ENCODE results near the gene AOAH.

The AOAH gene

DNA sequence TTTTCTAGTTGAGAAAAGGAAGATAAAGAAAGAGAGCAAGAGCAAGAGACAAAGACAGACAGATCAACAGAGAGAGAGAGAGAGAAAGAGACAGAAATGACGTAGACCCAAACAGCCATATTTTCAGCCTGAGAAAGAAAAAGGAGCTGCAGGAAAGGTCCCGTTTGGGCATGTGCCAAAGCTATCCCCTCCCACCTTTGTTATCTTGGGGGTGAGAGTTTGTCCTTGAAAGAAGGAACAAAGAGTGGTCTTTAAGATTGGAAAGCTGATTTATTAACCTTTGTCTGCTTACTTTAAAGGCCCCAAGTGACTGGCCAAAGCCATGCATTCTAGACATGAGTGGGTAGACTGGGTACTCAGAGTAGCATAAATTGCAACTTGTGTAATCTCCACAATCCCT is 98.2 kb downstream of the AOAH start:
- TF ChIP-seq RAD21 (IDR thresholded peaks at IDR 0.05; ENCODE audit: low read depth) (no peak), EGR1 (IDR thresholded peaks at IDR 0.05) (no peak), CEBPB (IDR thresholded peaks at IDR 0.05) (no peak), EP300 (IDR thresholded peaks at IDR 0.05; ENCODE audit: borderline replicate concordance) (no peak), FOXM1 (IDR thresholded peaks at IDR 0.05; ENCODE audit: borderline replicate concordance, low read depth) (no peak), CREB1 (IDR thresholded peaks at IDR 0.05; ENCODE audit: low read depth) (no peak), TAF1 (IDR thresholded peaks at IDR 0.05; ENCODE audit: low read depth) (no peak), TCF12 (IDR thresholded peaks at IDR 0.05; ENCODE audit: low read depth) (no peak), ZBTB7A (IDR thresholded peaks at IDR 0.05; ENCODE audit: low read depth) (no peak), YY1 (IDR thresholded peaks at IDR 0.05; ENCODE audit: low read depth) (no peak), TEAD4 (IDR thresholded peaks at IDR 0.05) (no peak)
- TF ChIP-seq, protein P1, sequence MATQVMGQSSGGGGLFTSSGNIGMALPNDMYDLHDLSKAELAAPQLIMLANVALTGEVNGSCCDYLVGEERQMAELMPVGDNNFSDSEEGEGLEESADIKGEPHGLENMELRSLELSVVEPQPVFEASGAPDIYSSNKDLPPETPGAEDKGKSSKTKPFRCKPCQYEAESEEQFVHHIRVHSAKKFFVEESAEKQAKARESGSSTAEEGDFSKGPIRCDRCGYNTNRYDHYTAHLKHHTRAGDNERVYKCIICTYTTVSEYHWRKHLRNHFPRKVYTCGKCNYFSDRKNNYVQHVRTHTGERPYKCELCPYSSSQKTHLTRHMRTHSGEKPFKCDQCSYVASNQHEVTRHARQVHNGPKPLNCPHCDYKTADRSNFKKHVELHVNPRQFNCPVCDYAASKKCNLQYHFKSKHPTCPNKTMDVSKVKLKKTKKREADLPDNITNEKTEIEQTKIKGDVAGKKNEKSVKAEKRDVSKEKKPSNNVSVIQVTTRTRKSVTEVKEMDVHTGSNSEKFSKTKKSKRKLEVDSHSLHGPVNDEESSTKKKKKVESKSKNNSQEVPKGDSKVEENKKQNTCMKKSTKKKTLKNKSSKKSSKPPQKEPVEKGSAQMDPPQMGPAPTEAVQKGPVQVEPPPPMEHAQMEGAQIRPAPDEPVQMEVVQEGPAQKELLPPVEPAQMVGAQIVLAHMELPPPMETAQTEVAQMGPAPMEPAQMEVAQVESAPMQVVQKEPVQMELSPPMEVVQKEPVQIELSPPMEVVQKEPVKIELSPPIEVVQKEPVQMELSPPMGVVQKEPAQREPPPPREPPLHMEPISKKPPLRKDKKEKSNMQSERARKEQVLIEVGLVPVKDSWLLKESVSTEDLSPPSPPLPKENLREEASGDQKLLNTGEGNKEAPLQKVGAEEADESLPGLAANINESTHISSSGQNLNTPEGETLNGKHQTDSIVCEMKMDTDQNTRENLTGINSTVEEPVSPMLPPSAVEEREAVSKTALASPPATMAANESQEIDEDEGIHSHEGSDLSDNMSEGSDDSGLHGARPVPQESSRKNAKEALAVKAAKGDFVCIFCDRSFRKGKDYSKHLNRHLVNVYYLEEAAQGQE (IDR thresholded peaks at IDR 0.05; ENCODE audit: low read depth): no peak
- TF ChIP-seq, protein P2, sequence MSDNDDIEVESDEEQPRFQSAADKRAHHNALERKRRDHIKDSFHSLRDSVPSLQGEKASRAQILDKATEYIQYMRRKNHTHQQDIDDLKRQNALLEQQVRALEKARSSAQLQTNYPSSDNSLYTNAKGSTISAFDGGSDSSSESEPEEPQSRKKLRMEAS (IDR thresholded peaks at IDR 0.05): no peak
- TF ChIP-seq, protein P3, sequence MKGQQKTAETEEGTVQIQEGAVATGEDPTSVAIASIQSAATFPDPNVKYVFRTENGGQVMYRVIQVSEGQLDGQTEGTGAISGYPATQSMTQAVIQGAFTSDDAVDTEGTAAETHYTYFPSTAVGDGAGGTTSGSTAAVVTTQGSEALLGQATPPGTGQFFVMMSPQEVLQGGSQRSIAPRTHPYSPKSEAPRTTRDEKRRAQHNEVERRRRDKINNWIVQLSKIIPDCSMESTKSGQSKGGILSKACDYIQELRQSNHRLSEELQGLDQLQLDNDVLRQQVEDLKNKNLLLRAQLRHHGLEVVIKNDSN (IDR thresholded peaks at IDR 0.05): no peak

DNA sequence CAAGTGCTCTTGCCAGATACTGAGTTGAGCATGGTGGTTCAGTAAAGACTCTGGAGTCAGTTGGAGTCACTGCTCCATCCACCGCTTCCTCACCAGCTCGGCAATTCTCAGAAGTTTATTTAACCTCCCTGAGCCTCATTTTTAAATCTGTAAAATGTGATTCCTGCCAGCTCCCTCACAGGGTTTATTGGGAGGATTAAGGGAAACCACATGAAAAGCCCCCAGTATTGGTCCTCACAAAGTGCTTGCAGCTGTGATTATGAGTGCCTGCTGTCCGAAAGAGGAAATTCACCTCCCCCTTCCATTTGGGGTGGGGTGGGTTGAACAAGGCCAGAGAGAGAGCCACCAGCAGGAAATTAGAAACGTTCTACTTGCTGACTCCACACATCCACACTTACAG is 99.0 kb downstream of the AOAH start:
- no peak for TF ChIP-seq TAF1 (IDR thresholded peaks at IDR 0.05; ENCODE audit: low read depth)
- TF ChIP-seq EGR1 (IDR thresholded peaks at IDR 0.05): no peak
- TF ChIP-seq CEBPB (IDR thresholded peaks at IDR 0.05): no peak
- TF ChIP-seq EP300 (IDR thresholded peaks at IDR 0.05; ENCODE audit: borderline replicate concordance): no peak
- TF ChIP-seq FOXM1 (IDR thresholded peaks at IDR 0.05; ENCODE audit: borderline replicate concordance, low read depth): no peak
- TF ChIP-seq ZBTB7A (IDR thresholded peaks at IDR 0.05; ENCODE audit: low read depth): no peak
- TF ChIP-seq, protein P2 (IDR thresholded peaks at IDR 0.05): no peak
- TF ChIP-seq, protein P3 (IDR thresholded peaks at IDR 0.05): no peak
- TF ChIP-seq RAD21 (IDR thresholded peaks at IDR 0.05; ENCODE audit: low read depth): no peak

- TF ChIP-seq CEBPB (IDR thresholded peaks at IDR 0.05) (no peak), ZBTB7A (IDR thresholded peaks at IDR 0.05; ENCODE audit: low read depth) (no peak), CREB1 (IDR thresholded peaks at IDR 0.05; ENCODE audit: low read depth) (no peak), TEAD4 (IDR thresholded peaks at IDR 0.05) (no peak), EP300 (IDR thresholded peaks at IDR 0.05; ENCODE audit: borderline replicate concordance) (no peak), TAF1 (IDR thresholded peaks at IDR 0.05; ENCODE audit: low read depth) (no peak), RAD21 (IDR thresholded peaks at IDR 0.05; ENCODE audit: low read depth) (no peak), YY1 (IDR thresholded peaks at IDR 0.05; ENCODE audit: low read depth) (no peak)
- TF ChIP-seq, protein P2 (IDR thresholded peaks at IDR 0.05): no peak
Observed at GRCh38 chr7:36623247-36623646, 101.0 kb downstream of the AOAH start.

- TF ChIP-seq TEAD4 (IDR thresholded peaks at IDR 0.05): no peak
- no peak for TF ChIP-seq CREB1 (IDR thresholded peaks at IDR 0.05; ENCODE audit: low read depth)
- TF ChIP-seq TAF1 (IDR thresholded peaks at IDR 0.05; ENCODE audit: low read depth): no peak
- no peak for TF ChIP-seq EGR1 (IDR thresholded peaks at IDR 0.05)
- TF ChIP-seq YY1 (IDR thresholded peaks at IDR 0.05; ENCODE audit: low read depth): no peak
- TF ChIP-seq RAD21 (IDR thresholded peaks at IDR 0.05; ENCODE audit: low read depth): no peak
Observed at GRCh38 chr7:36621396-36621795, 102.9 kb downstream of the AOAH start.

DNA sequence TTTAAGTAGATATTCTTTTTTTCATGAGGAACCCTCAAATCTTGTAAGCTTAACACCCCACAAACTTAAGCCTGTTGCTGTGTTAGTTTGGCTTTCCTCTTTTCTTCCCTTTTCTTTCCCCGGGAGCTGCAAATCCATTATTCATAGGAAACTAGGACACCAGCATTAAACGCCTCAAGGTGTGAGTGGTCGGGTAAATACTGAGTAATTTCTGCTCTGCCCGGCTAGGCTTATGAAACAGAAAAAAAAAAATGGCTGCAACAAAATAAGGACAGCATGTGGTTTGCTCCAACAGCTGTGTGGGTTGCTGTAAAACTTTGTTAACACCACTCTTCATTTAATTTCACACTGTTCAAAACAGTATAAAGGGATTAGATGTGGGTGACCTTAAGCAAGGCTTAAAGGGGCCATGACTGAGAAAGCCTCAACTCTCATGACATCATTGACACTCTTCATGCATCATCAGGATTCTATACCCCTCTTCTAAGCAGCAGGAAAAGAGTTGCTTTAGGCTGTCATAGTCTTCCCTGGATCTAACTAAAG is 104.1 kb downstream of the AOAH start:
- TF ChIP-seq TAF1 (IDR thresholded peaks at IDR 0.05; ENCODE audit: low read depth): no peak
- TF ChIP-seq CEBPB (IDR thresholded peaks at IDR 0.05): no peak
- no peak for TF ChIP-seq ZBTB7A (IDR thresholded peaks at IDR 0.05; ENCODE audit: low read depth)
- TF ChIP-seq EGR1 (IDR thresholded peaks at IDR 0.05): no peak
- no peak for TF ChIP-seq TCF12 (IDR thresholded peaks at IDR 0.05; ENCODE audit: low read depth)
- no peak for TF ChIP-seq FOXM1 (IDR thresholded peaks at IDR 0.05; ENCODE audit: borderline replicate concordance, low read depth)
- TF ChIP-seq EP300 (IDR thresholded peaks at IDR 0.05; ENCODE audit: borderline replicate concordance): no peak
- TF ChIP-seq NFIC (IDR thresholded peaks at IDR 0.05): no peak
- TF ChIP-seq RAD21 (IDR thresholded peaks at IDR 0.05; ENCODE audit: low read depth): no peak
- no peak for TF ChIP-seq YY1 (IDR thresholded peaks at IDR 0.05; ENCODE audit: low read depth)
- TF ChIP-seq, protein P2 (IDR thresholded peaks at IDR 0.05): no peak
- TF ChIP-seq TEAD4 (IDR thresholded peaks at IDR 0.05): no peak
- no peak for TF ChIP-seq CREB1 (IDR thresholded peaks at IDR 0.05; ENCODE audit: low read depth)
- TF ChIP-seq, protein P3 (IDR thresholded peaks at IDR 0.05): no peak
- TF ChIP-seq, protein P1 (IDR thresholded peaks at IDR 0.05; ENCODE audit: low read depth): no peak

Measured in Ishikawa (cell line).